Measurements from ENCODE around the gene ANKRD12.

ANKRD12 gene

DNA sequence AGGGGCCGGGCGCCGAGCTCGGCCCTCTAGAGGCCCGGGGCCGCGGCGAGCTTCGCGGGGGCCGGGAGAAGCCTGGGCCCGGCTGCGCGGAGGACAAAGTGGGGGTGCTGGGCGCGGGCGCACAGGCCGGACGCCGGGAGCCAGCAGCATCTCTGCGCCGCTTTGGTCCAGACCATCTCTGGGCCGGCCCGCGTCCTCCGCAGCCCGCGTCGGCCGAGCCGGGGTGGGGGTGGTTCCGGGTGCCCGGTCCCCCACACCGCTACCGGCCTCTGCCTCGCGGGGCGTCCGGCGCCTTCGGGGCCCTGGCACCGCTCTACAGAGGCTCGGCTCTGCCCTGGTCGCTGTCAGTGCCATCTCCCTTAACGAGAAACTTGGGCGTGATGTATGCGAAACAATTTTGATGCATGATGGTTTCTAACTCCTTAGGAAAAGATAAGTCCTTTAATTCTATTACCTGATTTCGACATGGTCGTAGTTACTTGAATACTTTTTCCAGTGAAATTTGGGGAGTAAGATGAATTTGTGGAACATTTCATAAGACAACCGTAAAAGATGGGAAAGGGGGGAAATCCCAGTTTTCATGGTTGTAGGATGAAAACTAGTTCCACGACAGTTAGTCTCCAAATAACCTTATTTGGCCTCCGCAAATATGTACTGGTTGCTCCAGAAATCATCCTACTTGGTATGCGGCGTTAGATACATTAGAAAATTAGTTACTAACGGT, 198.6 kb downstream of the ANKRD12 start:
- DNase-seq (ENCODE audit: low read depth in 2 of 2, low spot score in 1 of 2) = peak; percentile 1 to 3
